MM.1S (cell line): ENCODE data around the gene POLD1.

Experiments
- CTCF ChIP-seq: fragments of 300-600 bp; sonication (generic); IDR thresholded peaks from 2 replicates; pipeline ENCODE4 v1.5.1; 2016; ENCODE audit warnings: antibody characterized with exemption, low read length, mixed read lengths
- EZH2 ChIP-seq: fragments of 300-600 bp; sonication (generic); optimal IDR thresholded peaks from 2 replicates; pipeline ENCODE3; 2017; ENCODE audit warnings: low read depth, mild to moderate bottlenecking, antibody characterized with exemption, low read length, mixed read lengths

DNA sequence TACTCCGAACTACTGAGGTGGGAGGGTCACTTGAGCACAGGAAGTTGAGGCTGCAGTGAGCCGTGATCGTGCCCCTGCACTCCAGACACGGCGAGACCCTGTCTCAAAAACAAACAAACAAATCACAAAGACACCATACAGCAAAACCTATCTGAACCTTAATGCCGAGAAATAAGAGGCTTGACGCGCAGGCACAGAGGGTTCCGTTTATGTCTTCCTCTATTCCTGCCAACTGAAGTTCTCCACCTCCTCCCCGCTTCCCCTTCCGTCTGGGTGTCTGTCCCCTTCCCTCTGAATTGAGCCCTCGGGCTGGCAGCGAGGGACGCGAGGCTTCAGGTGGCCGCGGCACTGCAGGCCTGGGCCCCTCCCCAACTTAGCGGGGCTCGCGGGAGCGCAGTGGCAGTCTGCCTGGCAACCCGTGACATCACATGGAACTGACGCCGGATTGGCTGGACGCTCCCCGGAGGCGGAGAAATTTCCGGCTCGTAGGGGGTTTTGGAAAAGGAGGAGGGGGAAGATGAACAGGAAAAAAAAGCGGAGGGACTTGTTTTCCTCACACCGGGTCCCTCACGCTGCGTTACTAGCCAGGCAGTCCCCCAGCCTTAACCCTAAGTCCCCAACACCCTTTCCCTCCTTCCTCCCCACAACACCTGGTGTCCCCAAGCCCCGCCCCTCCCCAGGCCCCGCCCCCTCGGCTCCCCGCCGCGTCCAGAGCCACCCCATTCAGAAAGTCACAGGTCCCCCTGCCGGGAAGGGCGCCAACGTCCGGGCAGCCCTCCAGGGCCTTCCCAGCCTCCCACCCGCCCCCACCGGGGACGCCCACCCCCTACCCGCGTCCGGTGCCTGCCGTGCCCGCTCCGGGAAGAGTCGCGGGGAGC is 47.4 kb downstream of the POLD1 start:
- TF ChIP-seq EZH2 (no peak), CTCF (no peak)
